HUDEP-2 (cell line): ENCODE measurements around the gene DYNC1LI1.

ENCODE experiments used
- DNase-seq, 76 experiments: peaks; one replicate each; lab custom pipeline; 2025; ENCODE audit not compliant: unreplicated experiment in 76 of 76; lab: John Stamatoyannopoulos, UW

DYNC1LI1 gene

GRCh38 chr3:32495085-32495484 lies 75.6 kb downstream of the DYNC1LI1 start:
- no peak for DNase-seq

GRCh38 chr3:32493437-32494414 lies 76.9 kb downstream of the DYNC1LI1 start:
- no peak for DNase-seq

GRCh38 chr3:32492684-32493436 lies 77.8 kb downstream of the DYNC1LI1 start:
- no peak for DNase-seq

- peak in 19 of 76 experiments; percentile 13 to 56 (median 25) for DNase-seq
Observed at GRCh38 chr3:32488474-32489008, 82.1 kb downstream of the DYNC1LI1 start.

- no peak for DNase-seq
Observed at GRCh38 chr3:32487781-32488473, 82.7 kb downstream of the DYNC1LI1 start.

GRCh38 chr3:32484436-32484835 lies 86.2 kb downstream of the DYNC1LI1 start:
- DNase-seq, result no peak

- DNase-seq, result peak in 1 of 76 experiments; percentile 13
Observed at GRCh38 chr3:32483772-32484171, 86.9 kb downstream of the DYNC1LI1 start.

- peak in 8 of 76 experiments; percentile 2 to 25 (median 20) for DNase-seq
Observed at GRCh38 chr3:32482693-32483092, 88.0 kb downstream of the DYNC1LI1 start.

GRCh38 chr3:32481791-32482631 lies 88.6 kb downstream of the DYNC1LI1 start:
- peak in 1 of 76 experiments; percentile 2 for DNase-seq

- no peak for DNase-seq
Observed at GRCh38 chr3:32480604-32481003, 90.1 kb downstream of the DYNC1LI1 start.
